A549 (cell line): ENCODE results near the gene MLPH. TPM values are rescaled to one million over a fixed set of nuclear protein-coding genes. Genes with fewer than 3 reads are reported as not detected.

Experiments used
- ATAC-seq, 2 experiments: fragments of 200-7000 bp in 1 of 2; fragments of >200 bp in 1 of 2; cut with Nextera tagmentation in 1 of 2; cut with Tn5 transposase in 1 of 2; 3 replicates each; pipeline versions ENCODE4 v1.8.0 to v1.9.1; 2018 to 2020; ENCODE audit warnings: mild to moderate bottlenecking in 1 of 2, moderate library complexity in 1 of 2
- CTCF ChIA-PET: fragments of 300-600 bp; sonication (Branson Sonifier 250); formaldehyde crosslinking; extraction: SDS; loops from one replicate; lab custom pipeline; 2021; ENCODE audit warnings: antibody characterized with exemption, inconsistent platforms; lab: Yijun Ruan, JAX
- POLR2A ChIA-PET: fragments of 350-600 bp; formaldehyde crosslinking; extraction: SDS; loops from one replicate; lab custom pipeline; 2021; ENCODE audit warnings: antibody characterized with exemption, inconsistent platforms; lab: Yijun Ruan, JAX
- DNase-seq, 2 experiments: peaks; one replicate each; pipeline versions ENCODE4 v3.0.0 to v3.0.0-alpha.2; 2011 to 2016; ENCODE audit warnings: low read depth in 1 of 2, low spot score in 1 of 2
- FAIRE-seq: peaks from 2 replicates; lab custom pipeline; 2011; peaks lifted over from hg19 to GRCh38; lab: Jason Lieb, UNC
- H3K27ac ChIP-seq, 2 experiments: fragments of >200 bp; sonication (Bioruptor Twin); formaldehyde crosslinking; 3 replicates each; pipeline ENCODE4 v1.5.1; 2016 to 2017
- H3K4me1 ChIP-seq: fragments of >200 bp; sonication (Bioruptor Twin); formaldehyde crosslinking; 3 replicates; pipeline ENCODE4 v1.6.1; 2016
- H3K4me2 ChIP-seq: fragments of >200 bp; sonication (Bioruptor Twin); formaldehyde crosslinking; 3 replicates; pipeline ENCODE4 v1.6.1; 2016
- H3K4me3 ChIP-seq: fragments of >200 bp; sonication (Bioruptor Twin); formaldehyde crosslinking; 3 replicates; pipeline ENCODE4 v1.5.1; 2016
- H3K9me3 ChIP-seq: fragments of >200 bp; sonication (Bioruptor Twin); formaldehyde crosslinking; 3 replicates; pipeline ENCODE4 v1.6.1; 2016
- ATOH8 ChIP-seq: fragments of 250-450 bp; sonication (Bioruptor Pico); IDR thresholded peaks from 2 replicates; pipeline ENCODE4 v1.5.0; 2020; ENCODE audit warnings: low read depth, mild to moderate bottlenecking, moderate library complexity
- BHLHE40 ChIP-seq: IDR thresholded peaks from 2 replicates; pipeline ENCODE4 v1.6.1; 2012; ENCODE audit warnings: low read depth, low read length, inconsistent platforms
- CBX8 ChIP-seq: fragments of 200-600 bp; sonication (generic); IDR thresholded peaks from 2 replicates; pipeline ENCODE4 v1.6.1; 2016
- CHD4 ChIP-seq: fragments of 200-600 bp; sonication (generic); IDR thresholded peaks from 2 replicates; pipeline ENCODE4 v1.6.1; 2016; ENCODE audit warnings: antibody characterized with exemption, mild to moderate bottlenecking, borderline replicate concordance
- CTCF ChIP-seq: fragments of >200 bp; sonication (Bioruptor Twin); formaldehyde crosslinking; IDR thresholded peaks from 3 replicates; pipeline ENCODE4 v1.5.1; 2016
- E2F6 ChIP-seq: IDR thresholded peaks from 2 replicates; pipeline ENCODE4 v1.6.1; 2012; ENCODE audit warnings: low read depth, borderline replicate concordance
- EP300 ChIP-seq, 2 experiments: fragments of >200 bp; sonication (Bioruptor Twin); formaldehyde crosslinking; IDR thresholded peaks; 2 replicates in 1 of 2; 3 replicates in 1 of 2; pipeline ENCODE4 v1.6.1; 2016 to 2017
- ESRRA ChIP-seq: fragments of 150-350 bp; IDR thresholded peaks from 2 replicates; pipeline ENCODE4 v1.6.1; 2014; ENCODE audit warnings: mild to moderate bottlenecking, low read length, borderline replicate concordance
- FOSB ChIP-seq: fragments of 250-450 bp; sonication (Bioruptor Pico); IDR thresholded peaks from 2 replicates; pipeline ENCODE4 v1.5.0; 2020; ENCODE audit warnings: mild to moderate bottlenecking, moderate library complexity
- FOSL2 ChIP-seq, 2 experiments: fragments of 450-650 bp in 1 of 2; fragments of >200 bp in 1 of 2; sonication (Bioruptor Twin) in 1 of 2; formaldehyde crosslinking; IDR thresholded peaks; 2 replicates each; pipeline versions ENCODE4 v1.5.0 to v1.6.1; 2016 to 2020; ENCODE audit warnings: mild to moderate bottlenecking in 1 of 2, moderate library complexity in 1 of 2
- HEYL ChIP-seq: fragments of 250-450 bp; sonication (Bioruptor Pico); IDR thresholded peaks from 2 replicates; pipeline ENCODE4 v1.8.0; 2021; ENCODE audit warnings: mild to moderate bottlenecking, moderate library complexity
- KDM5A ChIP-seq: fragments of 200-600 bp; sonication (generic); IDR thresholded peaks from 2 replicates; pipeline ENCODE4 v1.6.1; 2016; ENCODE audit warnings: antibody characterized with exemption, mild to moderate bottlenecking
- RFX5 ChIP-seq: fragments of 450-650 bp; IDR thresholded peaks from 2 replicates; pipeline ENCODE4 v1.7.1; 2014; ENCODE audit warnings: antibody characterized with exemption, mild to moderate bottlenecking, moderate library complexity
- RNF2 ChIP-seq: fragments of 200-600 bp; sonication (generic); IDR thresholded peaks from 2 replicates; pipeline ENCODE4 v1.6.1; 2016; ENCODE audit warnings: low read depth, mild to moderate bottlenecking, antibody characterized with exemption, moderate library complexity, borderline replicate concordance
- SREBF2 ChIP-seq: fragments of 450-650 bp; IDR thresholded peaks from 2 replicates; pipeline ENCODE4 v1.6.1; 2014; ENCODE audit warnings: mild to moderate bottlenecking, moderate library complexity
- ZFP36 ChIP-seq: fragments of 450-650 bp; IDR thresholded peaks from 2 replicates; pipeline ENCODE4 v1.6.1; 2014; ENCODE audit warnings: borderline replicate concordance; ENCODE audit not compliant: partially characterized antibody
- WGBS: methylation state at CpG from one replicate; pipeline ENCODE4 v1.1.6; 2017; ENCODE audit errors: missing lambda C conversion rate; 5-methylcytosine and 5-hydroxymethylcytosine counted together
- polyA plus RNA-seq, 4 experiments: library from polyadenylated mRNA; depleted of rRNA in 3 of 4; stranded (reverse); fragments of >200 nt; fragmentation: RNase III in 1 of 4; extraction: RNeasy Plus Mini Kit Qiagen cat#74134 plus additional on column Dnase treatment in 1 of 4; gene quantifications; 2 replicates in 3 of 4; 3 replicates in 1 of 4; pipeline ENCODE4 v1.2.3, GENCODE V29; 2011 to 2017

Gene MLPH
- polyA plus RNA-seq, 2 of the 4 experiments (the other 2 are of a cell fraction) = 218 to 350 TPM

GRCh38 chr2:237497009-237497837 lies 10.2 kb downstream of the MLPH start:
- TF ChIP-seq ATOH8 (CRISPR knock-in tag) = 0 out of 2 replicates have a peak, but pooled peaks have one; percentile 2
- peak; percentile 12; the same call in 1 of the 2 replicates for TF ChIP-seq E2F6
- TF ChIP-seq SREBF2 = no peak
- TF ChIP-seq HEYL (CRISPR knock-in tag) = no peak
- TF ChIP-seq, all 56 proteins: peak for 2
- H3K4me2 ChIP-seq = peak overlapping the region; percentile 40; the same call in 2 of the 3 replicates
- 87% methylated on average over 23 of the region's 23 CpGs for WGBS
- DNase-seq (no peak), ATAC-seq (no peak), FAIRE-seq (no peak)
- H3K9me3 ChIP-seq = peaks cover 5% of the 10 kb centered on the region; the same call in 2 of the 3 replicates
- POLR2A ChIA-PET = interaction anchor here (0.9 to 1.5 kb wide), 2 partner anchors 10 to 11 kb away, joined by 3 to 6 read pairs; partner anchors contain the start of gene MLPH
- peak overlapping the region; percentile 97 to 98 for H3K27ac ChIP-seq
- H3K4me3 ChIP-seq = no peak overlapping the region
- CTCF ChIA-PET = interaction anchor here (2.4 to 6.5 kb wide), 3 partner anchors 8 to 26 kb away, joined by 10 to 46 read pairs (median 16); partner anchors contain the start of gene MLPH
- peaks cover 98% of the 10 kb centered on the region for H3K4me1 ChIP-seq

GRCh38 chr2:237497838-237498186 lies 10.8 kb downstream of the MLPH start:
- ChIA-PET CTCF (interaction anchor here (2.4 to 7.2 kb wide), 4 partner anchors 9 to 26 kb away, joined by 10 to 62 read pairs (median 31); partner anchors contain the start of gene MLPH), POLR2A (interaction anchor here (1.5 kb wide), 1 partner anchor 10 kb away, joined by 6 read pairs; the partner anchor contains the start of gene MLPH)
- FAIRE-seq (no peak), DNase-seq (no peak), ATAC-seq (no peak)
- no peak overlapping the region for H3K4me3 ChIP-seq
- peak overlapping the region; percentile 40; the same call in 2 of the 3 replicates for H3K4me2 ChIP-seq
- peak overlapping the region; percentile 97 to 98 for H3K27ac ChIP-seq
- TF ChIP-seq KDM5A = no peak
- TF ChIP-seq E2F6 = no peak; the same call in 1 of the 2 replicates
- no peak for TF ChIP-seq RNF2
- TF ChIP-seq EP300 (IDR thresholded peaks at IDR 0.05) = no peak
- TF ChIP-seq CTCF = no peak
- TF ChIP-seq BHLHE40 = no peak
- TF ChIP-seq CHD4 = no peak
- no peak for TF ChIP-seq ZFP36
- TF ChIP-seq RFX5 = no peak
- no peak for TF ChIP-seq FOSB
- no peak for TF ChIP-seq CBX8
- no peaks in the 10 kb centered on the region for H3K9me3 ChIP-seq
- WGBS = 68% methylated on average over 10 of the region's 10 CpGs
- peaks cover 95% of the 10 kb centered on the region for H3K4me1 ChIP-seq

- no peak for FAIRE-seq
- Histone ChIP-seq H3K4me3 (no peak overlapping the region), H3K27ac (peak overlapping the region; percentile 97 to 98), H3K4me2 (peak overlapping the region; percentile 40; the same call in 1 of the 3 replicates), H3K9me3 (no peaks in the 10 kb centered on the region), H3K4me1 (peaks cover 95% of the 10 kb centered on the region)
- CTCF ChIA-PET = interaction anchor here (2.4 to 7.2 kb wide), 4 partner anchors 10 to 27 kb away, joined by 10 to 62 read pairs (median 31); partner anchors contain the start of gene MLPH
- no peak for ATAC-seq
- WGBS = 85% methylated on average over 11 of the region's 11 CpGs
- POLR2A ChIA-PET = interaction anchor here (1.5 kb wide), 1 partner anchor 11 kb away, joined by 6 read pairs; the partner anchor contains the start of gene MLPH
- TF ChIP-seq ESRRA (no peak), FOSL2 (IDR thresholded peaks at IDR 0.05) (no peak), FOSL2 (CRISPR knock-in tag; IDR thresholded peaks at IDR 0.05) (no peak), CTCF (no peak), CHD4 (no peak)
- DNase-seq = no peak
These were observed 11.3 kb downstream of the MLPH start for GRCh38 chr2:237498341-237498740.
